ENCODE measurements around the gene KLHL17.
"Not testable (repeated sequence)": the region's sequence is repeated elsewhere in the genome, so short reads cannot be mapped to it uniquely, and the experiment has no call there.

The KLHL17 gene

DNA sequence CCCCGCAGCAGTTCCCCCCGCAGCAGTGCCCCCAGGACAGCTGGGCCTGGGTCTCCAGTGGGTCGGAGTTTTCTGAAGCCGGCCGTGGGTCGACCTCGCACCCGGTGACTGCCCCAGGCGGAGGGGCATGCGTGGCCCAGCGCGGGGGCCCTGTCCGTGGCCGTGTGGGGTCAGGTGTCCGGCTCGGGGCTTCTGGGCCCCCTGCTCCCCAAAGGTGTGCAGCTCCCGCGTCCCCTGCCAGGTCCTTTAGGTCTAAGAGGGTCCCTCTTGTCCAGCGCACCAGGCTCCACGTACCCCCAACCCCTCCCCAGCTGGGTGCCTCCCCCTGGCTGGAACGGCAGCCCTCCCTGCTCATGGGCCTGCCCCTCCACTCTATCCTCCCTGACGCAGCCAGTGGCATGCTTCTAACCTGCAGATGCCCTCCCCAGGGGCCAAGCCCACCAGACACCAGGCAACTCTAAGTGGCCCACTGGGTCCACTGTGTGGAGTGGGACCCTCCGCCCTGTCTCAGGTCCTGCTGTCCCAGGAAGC, 45.5 kb downstream of the KLHL17 start:
- DNase-seq: no peak
- peaks cover 19% of the 10 kb centered on the region for H3K79me1 ChIP-seq (ENCODE audit: low read length)
- H3K4me2 ChIP-seq (ENCODE audit: low read length): no peak overlapping the region
- no peak overlapping the region for H3K23ac ChIP-seq (ENCODE audit: low read length)
- peak overlapping the region; percentile 59 for H4K91ac ChIP-seq (ENCODE audit: low read depth, low read length)
- H3K4ac ChIP-seq (ENCODE audit: low read depth, low read length): no peak overlapping the region
- H3K4me1 ChIP-seq (ENCODE audit: control insufficient read depth in 1 of 2, insufficient read depth in 2 of 2, low read length in 2 of 2): peaks cover 36 to 44% of the 10 kb centered on the region in 2 experiments
- no peaks in the 10 kb centered on the region for H3K27me3 ChIP-seq (ENCODE audit: insufficient read depth, low read length)
- no peak overlapping the region for H4K12ac ChIP-seq (ENCODE audit: low read depth, low read length)
- H3K9me3 ChIP-seq (ENCODE audit: insufficient read depth, low read depth, low read length): peaks cover 4% of the 10 kb centered on the region
- H3K36me3 ChIP-seq (ENCODE audit: control insufficient read depth in 1 of 2, insufficient read depth in 2 of 2, low read length in 2 of 2): no peaks in the 10 kb centered on the region
- peak overlapping the region; percentile 51 for H3K14ac ChIP-seq (ENCODE audit: low read length)
- no peak overlapping the region for H3K27ac ChIP-seq (ENCODE audit: low read depth, low read length)
- peak overlapping the region; percentile 57 for H3K18ac ChIP-seq (ENCODE audit: low read length)
- H2BK5ac ChIP-seq (ENCODE audit: low read depth, low read length, poor library complexity): no peak overlapping the region
- WGBS (ENCODE audit: extremely low coverage, insufficient coverage, insufficient read length): no CpG with 5 or more reads among the region's 23 CpGs
- H3K4me3 ChIP-seq (ENCODE audit: low read depth, low read length): no peak overlapping the region
- H2BK120ac ChIP-seq (ENCODE audit: insufficient read depth, low read length, poor library complexity): peak overlapping the region; percentile 57
- H3K9ac ChIP-seq (ENCODE audit: low read length): no peak overlapping the region
- no peaks in the 10 kb centered on the region for H3K79me2 ChIP-seq (ENCODE audit: control insufficient read depth, insufficient read depth, low read length, poor library complexity)
- peak overlapping the region; percentile 20 for H4K8ac ChIP-seq (ENCODE audit: low read depth, low read length)
- H2BK12ac ChIP-seq (ENCODE audit: low read length): peak overlapping the region; percentile 33
- peak overlapping the region; percentile 40 for H2AK5ac ChIP-seq (ENCODE audit: low read length)
- H2AFZ ChIP-seq (ENCODE audit: insufficient read depth, low read length, poor library complexity): no peak overlapping the region

DNA sequence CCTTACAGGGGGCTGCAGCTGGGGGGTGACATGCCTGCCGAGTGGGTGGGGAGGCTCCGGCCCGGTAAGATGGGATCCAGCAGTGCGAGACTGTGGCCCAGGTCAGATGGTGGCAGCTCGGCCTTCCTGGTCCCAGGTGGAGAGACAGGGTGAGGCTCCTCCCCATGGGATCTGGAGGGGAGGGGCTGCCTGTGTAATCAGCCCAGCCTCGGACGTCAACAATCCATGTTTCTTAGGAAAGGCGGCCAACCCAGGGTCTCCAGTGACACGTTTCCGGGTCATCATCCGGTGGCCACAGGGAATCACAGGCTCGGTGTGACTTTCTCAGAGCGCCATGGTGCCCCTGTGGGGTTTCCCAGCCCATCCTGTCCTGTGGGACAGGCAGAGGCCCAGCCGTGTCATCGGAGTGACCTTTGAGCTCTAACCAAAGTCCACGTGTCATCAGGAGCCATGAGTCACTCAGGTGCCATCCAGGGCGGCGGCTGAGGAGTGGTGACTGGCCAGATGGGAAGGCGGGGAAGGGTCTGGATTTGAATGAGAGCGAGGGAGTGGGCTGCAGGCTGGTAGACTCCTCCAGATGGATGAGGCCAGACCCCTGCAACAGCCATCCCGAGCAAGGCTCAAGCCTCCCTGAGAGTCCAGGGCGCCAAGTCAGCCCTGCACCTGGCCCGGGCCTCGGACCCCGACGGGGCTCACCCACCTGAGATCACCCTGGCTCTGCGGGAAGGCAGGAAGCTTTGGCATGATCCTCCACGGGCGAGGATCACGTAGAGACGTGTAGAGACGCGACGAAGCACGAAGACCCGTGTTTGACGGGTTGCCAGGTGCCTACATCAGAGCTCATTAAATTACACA, 46.1 kb downstream of the KLHL17 start:
- H3K9me3 ChIP-seq (ENCODE audit: insufficient read depth, low read depth, low read length): peaks cover 6% of the 10 kb centered on the region
- WGBS (ENCODE audit: extremely low coverage, insufficient coverage, insufficient read length): no CpG with 5 or more reads among the region's 37 CpGs
- H2AK5ac ChIP-seq (ENCODE audit: low read length): peak overlapping the region; percentile 40
- peaks cover 13% of the 10 kb centered on the region for H3K79me1 ChIP-seq (ENCODE audit: low read length)
- H2BK12ac ChIP-seq (ENCODE audit: low read length): peak overlapping the region; percentile 33
- H3K9ac ChIP-seq (ENCODE audit: low read length): no peak overlapping the region
- H3K36me3 ChIP-seq (ENCODE audit: control insufficient read depth in 1 of 2, insufficient read depth in 2 of 2, low read length in 2 of 2): no peaks in the 10 kb centered on the region
- peak overlapping the region; percentile 13 for H2AFZ ChIP-seq (ENCODE audit: insufficient read depth, low read length, poor library complexity)
- H4K8ac ChIP-seq (ENCODE audit: low read depth, low read length): peak overlapping the region; percentile 20
- H3K4ac ChIP-seq (ENCODE audit: low read depth, low read length): no peak overlapping the region
- DNase-seq: peak; percentile 84 to 87
- peak overlapping the region; percentile 57 for H2BK120ac ChIP-seq (ENCODE audit: insufficient read depth, low read length, poor library complexity)
- no peak overlapping the region for H4K12ac ChIP-seq (ENCODE audit: low read depth, low read length)
- peak overlapping the region; percentile 57 for H3K18ac ChIP-seq (ENCODE audit: low read length)
- peaks cover 32 to 37% of the 10 kb centered on the region in 2 experiments for H3K4me1 ChIP-seq (ENCODE audit: control insufficient read depth in 1 of 2, insufficient read depth in 2 of 2, low read length in 2 of 2)
- no peaks in the 10 kb centered on the region for H3K79me2 ChIP-seq (ENCODE audit: control insufficient read depth, insufficient read depth, low read length, poor library complexity)
- H2BK5ac ChIP-seq (ENCODE audit: low read depth, low read length, poor library complexity): peak overlapping the region; percentile 6
- no peak overlapping the region for H3K4me3 ChIP-seq (ENCODE audit: low read depth, low read length)
- no peak overlapping the region for H3K4me2 ChIP-seq (ENCODE audit: low read length)
- peak overlapping the region; percentile 51 for H3K14ac ChIP-seq (ENCODE audit: low read length)
- H3K27ac ChIP-seq (ENCODE audit: low read depth, low read length): no peak overlapping the region
- peak overlapping the region; percentile 59 for H4K91ac ChIP-seq (ENCODE audit: low read depth, low read length)
- no peaks in the 10 kb centered on the region for H3K27me3 ChIP-seq (ENCODE audit: insufficient read depth, low read length)
- H3K23ac ChIP-seq (ENCODE audit: low read length): no peak overlapping the region

DNA sequence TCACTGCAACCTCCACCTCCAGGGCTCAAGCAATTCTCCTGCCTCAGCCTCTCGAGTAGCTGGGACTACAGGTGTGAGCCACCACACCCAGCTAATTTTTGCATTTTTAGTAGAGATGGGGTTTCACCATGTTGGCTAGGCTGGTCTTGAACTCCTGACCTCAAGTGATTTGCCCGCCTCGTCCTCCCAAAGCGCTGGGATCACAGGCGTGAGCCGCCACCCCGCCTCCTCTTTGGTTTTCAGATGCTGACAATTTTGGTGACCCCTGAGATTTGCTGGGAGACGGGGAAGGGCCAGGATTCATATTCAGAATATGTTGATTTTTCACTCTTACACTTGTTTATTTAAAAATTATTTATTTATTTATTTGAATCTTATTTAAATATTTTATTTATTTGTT, 49.7 kb downstream of the KLHL17 start:
- not testable (repeated sequence) for H3K27me3 ChIP-seq (ENCODE audit: insufficient read depth, low read length); H3K27ac ChIP-seq (ENCODE audit: low read depth, low read length); H3K23ac ChIP-seq (ENCODE audit: low read length); H2BK12ac ChIP-seq (ENCODE audit: low read length); H3K36me3 ChIP-seq (ENCODE audit: control insufficient read depth in 1 of 2, insufficient read depth in 2 of 2, low read length in 2 of 2); H4K12ac ChIP-seq (ENCODE audit: low read depth, low read length); H4K8ac ChIP-seq (ENCODE audit: low read depth, low read length); H3K79me2 ChIP-seq (ENCODE audit: control insufficient read depth, insufficient read depth, low read length, poor library complexity); H3K4me3 ChIP-seq (ENCODE audit: low read depth, low read length); H2AK5ac ChIP-seq (ENCODE audit: low read length); H3K9ac ChIP-seq (ENCODE audit: low read length); H3K18ac ChIP-seq (ENCODE audit: low read length); H3K14ac ChIP-seq (ENCODE audit: low read length); DNase-seq; H3K4me2 ChIP-seq (ENCODE audit: low read length); H3K4ac ChIP-seq (ENCODE audit: low read depth, low read length); H4K91ac ChIP-seq (ENCODE audit: low read depth, low read length); H3K9me3 ChIP-seq (ENCODE audit: insufficient read depth, low read depth, low read length); H2BK120ac ChIP-seq (ENCODE audit: insufficient read depth, low read length, poor library complexity); H2BK5ac ChIP-seq (ENCODE audit: low read depth, low read length, poor library complexity); H2AFZ ChIP-seq (ENCODE audit: insufficient read depth, low read length, poor library complexity)
- H3K79me1 ChIP-seq (ENCODE audit: low read length): peaks cover 15% of the 10 kb centered on the region
- H3K4me1 ChIP-seq (ENCODE audit: control insufficient read depth in 1 of 2, insufficient read depth in 2 of 2, low read length in 2 of 2): peaks cover 27 to 31% of the 10 kb centered on the region in 2 experiments
- no CpG with 5 or more reads among the region's 8 CpGs for WGBS (ENCODE audit: extremely low coverage, insufficient coverage, insufficient read length)

DNA sequence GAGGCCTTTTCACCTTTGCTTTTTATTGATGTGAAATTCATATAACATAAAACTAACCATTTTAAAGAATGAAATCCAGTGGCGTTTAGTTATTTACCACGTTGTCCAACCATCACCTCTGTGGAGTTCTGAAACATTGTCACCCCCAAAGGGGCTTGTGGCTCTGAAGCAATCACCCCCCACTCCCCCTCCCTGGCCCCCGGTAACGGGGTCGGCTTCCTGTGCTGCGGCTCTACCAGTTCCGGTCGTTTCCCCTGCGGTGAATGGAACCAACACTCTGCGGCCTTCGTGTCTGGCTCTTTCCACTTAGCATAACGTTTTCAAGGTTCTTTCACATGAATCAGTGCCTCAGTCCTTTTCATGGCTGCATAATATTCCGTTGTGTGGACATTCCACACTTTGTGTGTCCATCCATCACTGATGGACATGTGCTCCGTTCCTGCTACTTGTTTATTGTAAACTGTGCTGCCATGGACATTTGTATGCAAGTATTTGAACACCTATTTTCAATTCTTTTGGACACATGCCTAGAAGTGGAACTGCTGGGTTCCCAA, 51.1 kb downstream of the KLHL17 start:
- WGBS (ENCODE audit: extremely low coverage, insufficient coverage, insufficient read length): no CpG with 5 or more reads among the region's 14 CpGs
- H2BK12ac ChIP-seq (ENCODE audit: low read length): no peak overlapping the region

More for the DNA sequence above, 51.1 kb downstream of the KLHL17 start:
- Histone ChIP-seq H2BK5ac (ENCODE audit: low read depth, low read length, poor library complexity) (no peak overlapping the region), H3K23ac (ENCODE audit: low read length) (no peak overlapping the region), H3K27ac (ENCODE audit: low read depth, low read length) (no peak overlapping the region), H4K12ac (ENCODE audit: low read depth, low read length) (no peak overlapping the region), H2AK5ac (ENCODE audit: low read length) (no peak overlapping the region), H3K79me2 (ENCODE audit: control insufficient read depth, insufficient read depth, low read length, poor library complexity) (no peaks in the 10 kb centered on the region), H3K79me1 (ENCODE audit: low read length) (peaks cover 5% of the 10 kb centered on the region), H3K4ac (ENCODE audit: low read depth, low read length) (no peak overlapping the region), H2AFZ (ENCODE audit: insufficient read depth, low read length, poor library complexity) (no peak overlapping the region), H3K36me3 (ENCODE audit: control insufficient read depth in 1 of 2, insufficient read depth in 2 of 2, low read length in 2 of 2) (no peaks in the 10 kb centered on the region), H3K4me2 (ENCODE audit: low read length) (no peak overlapping the region), H3K27me3 (ENCODE audit: insufficient read depth, low read length) (no peaks in the 10 kb centered on the region), H3K18ac (ENCODE audit: low read length) (no peak overlapping the region), H2BK120ac (ENCODE audit: insufficient read depth, low read length, poor library complexity) (no peak overlapping the region), H4K8ac (ENCODE audit: low read depth, low read length) (no peak overlapping the region), H3K9me3 (ENCODE audit: insufficient read depth, low read depth, low read length) (peaks cover 6% of the 10 kb centered on the region), H3K4me3 (ENCODE audit: low read depth, low read length) (no peak overlapping the region), H4K91ac (ENCODE audit: low read depth, low read length) (no peak overlapping the region), H3K9ac (ENCODE audit: low read length) (no peak overlapping the region), H3K4me1 (ENCODE audit: control insufficient read depth in 1 of 2, insufficient read depth in 2 of 2, low read length in 2 of 2) (peaks cover 14 to 17% of the 10 kb centered on the region in 2 experiments), H3K14ac (ENCODE audit: low read length) (no peak overlapping the region)
- DNase-seq: no peak

Measured in trophoblast cell (in vitro differentiated cells and primary cell).